22Rv1 (cell line): ENCODE results near the gene DYNLT3.

Experiments used
- CTCF ChIP-seq: fragments of 450-650 bp; IDR thresholded peaks from 2 replicates; pipeline ENCODE4 v1.5.1; 2017; ENCODE audit warnings: mild to moderate bottlenecking
- ZFX ChIP-seq: fragments of 450-650 bp; IDR thresholded peaks from 2 replicates; pipeline ENCODE4 v1.6.1; 2017; ENCODE audit warnings: antibody characterized with exemption, borderline replicate concordance

- no peak for TF ChIP-seq CTCF
- no peak for TF ChIP-seq ZFX
Observed at GRCh38 chrX:37871626-37872302, 24.4 kb upstream of the DYNLT3 start.
